GM21360 (cell line): ENCODE data around the gene RHOC.

Source experiments
- ATAC-seq: cut with Tn5 transposase; IDR thresholded peaks from one replicate; pipeline ENCODE4 v1.9.1; 2021; ENCODE audit warnings: mild to moderate bottlenecking, moderate library complexity; ENCODE audit not compliant: unreplicated experiment

The RHOC gene

GRCh38 chr1:112686835-112687234 lies 20.1 kb downstream of the RHOC start:
- no peak for ATAC-seq

GRCh38 chr1:112686417-112686816 lies 20.5 kb downstream of the RHOC start:
- ATAC-seq = no peak

- ATAC-seq = no peak
Measured at GRCh38 chr1:112685913-112686312, 21.0 kb downstream of the RHOC start.

GRCh38 chr1:112678605-112679004 lies 28.3 kb downstream of the RHOC start:
- ATAC-seq = no peak

GRCh38 chr1:112677501-112677900 lies 29.4 kb downstream of the RHOC start:
- no peak for ATAC-seq

- no peak for ATAC-seq
Measured at GRCh38 chr1:112676543-112676942, 30.4 kb downstream of the RHOC start.

GRCh38 chr1:112675728-112676381 lies 31.1 kb downstream of the RHOC start:
- no peak for ATAC-seq

- peak; percentile 36 for ATAC-seq
Measured at GRCh38 chr1:112674986-112675727, 31.8 kb downstream of the RHOC start.

- ATAC-seq = peak; percentile 47
Measured at GRCh38 chr1:112674440-112674985, 32.4 kb downstream of the RHOC start, which contains the start of gene MOV10. TSS of gene MOV10 (plus strand) at chr1:112674659. CDS start at chr1:112674913, 254 bp downstream.

- no peak for ATAC-seq
Measured at GRCh38 chr1:112673592-112674439, 33.1 kb downstream of the RHOC start.

- ATAC-seq = no peak
Measured at GRCh38 chr1:112672842-112673241, 34.1 kb downstream of the RHOC start.

- no peak for ATAC-seq
Measured at GRCh38 chr1:112672009-112672408, 34.9 kb downstream of the RHOC start.

- ATAC-seq = no peak
Measured at GRCh38 chr1:112666946-112667345, 40.0 kb downstream of the RHOC start.

GRCh38 chr1:112665857-112666256 lies 41.1 kb downstream of the RHOC start:
- ATAC-seq = no peak

GRCh38 chr1:112651205-112651604 lies 55.7 kb downstream of the RHOC start:
- no peak for ATAC-seq
